HEK293 (cell line): ENCODE results near the gene COL12A1.

Source experiments
- CTCF ChIA-PET: fragments of 350-600 bp; formaldehyde crosslinking; extraction: SDS; loops from one replicate; lab custom pipeline; 2021; ENCODE audit warnings: antibody characterized with exemption; lab: Yijun Ruan, JAX
- POLR2A ChIA-PET: fragments of 300-600 bp; formaldehyde crosslinking; extraction: SDS; loops from one replicate; lab custom pipeline; 2020; ENCODE audit warnings: antibody characterized with exemption, inconsistent platforms; lab: Yijun Ruan, JAX
- H3K27ac ChIP-seq: fragments of 200-500 bp; sonication (Bioruptor generic); 2 replicates; pipeline ENCODE4 v1.5.1; 2014; ENCODE audit warnings: low read depth, low read length, control low read depth, inconsistent platforms; ENCODE audit errors: extremely low read depth
- H3K36me3 ChIP-seq, 2 experiments: fragments of 200-500 bp in 1 of 2; sonication (Bioruptor generic) in 1 of 2; 1 replicate in 1 of 2; 2 replicates in 1 of 2; pipeline ENCODE4 v1.5.1; 2014 to 2017; ENCODE audit warnings: inconsistent platforms in 2 of 2, low read length in 2 of 2; ENCODE audit not compliant: control insufficient read depth in 2 of 2, insufficient read depth in 1 of 2
- H3K4me1 ChIP-seq: fragments of 200-500 bp; sonication (Bioruptor generic); 2 replicates; pipeline ENCODE4 v1.5.1; 2014; ENCODE audit warnings: mild to moderate bottlenecking, low read length, inconsistent platforms; ENCODE audit not compliant: control insufficient read depth, insufficient read depth
- H3K4me3 ChIP-seq: 2 replicates; pipeline ENCODE4 v1.5.1; 2011; ENCODE audit warnings: low read depth, mild to moderate bottlenecking, control low read depth, low read length, moderate library complexity
- H3K9me3 ChIP-seq: fragments of 200-500 bp; sonication (Bioruptor generic); 2 replicates; pipeline ENCODE4 v1.5.1; 2014; ENCODE audit warnings: low read depth, low read length, inconsistent platforms; ENCODE audit not compliant: control insufficient read depth, insufficient read depth
- GLIS1 ChIP-seq: fragments of 450-650 bp; formaldehyde crosslinking; IDR thresholded peaks from 2 replicates; pipeline ENCODE4 v1.5.1; 2016; ENCODE audit warnings: missing biosample characterization, missing genetic modification characterization
- HOXC10 ChIP-seq: sonication (generic); formaldehyde crosslinking; IDR thresholded peaks from 2 replicates; pipeline ENCODE4 v1.8.1; 2023; ENCODE audit warnings: mild to moderate bottlenecking, missing genetic modification reagents
- KLF8 ChIP-seq: fragments of 450-650 bp; formaldehyde crosslinking; IDR thresholded peaks from 2 replicates; pipeline ENCODE4 v1.5.1; 2016; ENCODE audit warnings: missing biosample characterization, missing genetic modification characterization
- KLF9 ChIP-seq: fragments of 450-650 bp; formaldehyde crosslinking; IDR thresholded peaks from 2 replicates; pipeline ENCODE4 v1.5.1; 2016; ENCODE audit warnings: missing biosample characterization, missing genetic modification characterization, low read depth
- SCRT2 ChIP-seq: fragments of 450-650 bp; formaldehyde crosslinking; IDR thresholded peaks from 2 replicates; pipeline ENCODE4 v1.5.1; 2016; ENCODE audit warnings: missing biosample characterization, missing genetic modification characterization
- SETDB1 ChIP-seq: IDR thresholded peaks from one replicate; pipeline ENCODE4 v1.6.1; 2017; ENCODE audit warnings: mild to moderate bottlenecking, low read length, moderate library complexity, mixed read lengths; ENCODE audit not compliant: insufficient read length
- ZBTB17 ChIP-seq: fragments of 450-650 bp; formaldehyde crosslinking; IDR thresholded peaks from 2 replicates; pipeline ENCODE4 v1.5.1; 2016; ENCODE audit warnings: missing biosample characterization, missing genetic modification characterization
- ZBTB49 ChIP-seq: fragments of 450-650 bp; formaldehyde crosslinking; IDR thresholded peaks from 2 replicates; pipeline ENCODE4 v1.5.1; 2016; ENCODE audit warnings: missing biosample characterization, missing genetic modification characterization, low read depth
- ZEB2 ChIP-seq: fragments of 450-650 bp; formaldehyde crosslinking; IDR thresholded peaks from 2 replicates; pipeline ENCODE4 v1.5.1; 2016; ENCODE audit warnings: missing biosample characterization, missing genetic modification characterization
- ZNF10 ChIP-seq: fragments of 450-650 bp; formaldehyde crosslinking; IDR thresholded peaks from 2 replicates; pipeline ENCODE4 v1.5.1; 2017; ENCODE audit warnings: missing biosample characterization, missing genetic modification characterization
- ZNF133 ChIP-seq: fragments of 450-650 bp; formaldehyde crosslinking; IDR thresholded peaks from 2 replicates; pipeline ENCODE4 v1.5.1; 2016; ENCODE audit warnings: missing biosample characterization, missing genetic modification characterization
- ZNF157 ChIP-seq: fragments of 450-650 bp; formaldehyde crosslinking; IDR thresholded peaks from 2 replicates; pipeline ENCODE4 v1.5.1; 2016; ENCODE audit warnings: missing biosample characterization, missing genetic modification characterization
- ZNF2 ChIP-seq: fragments of 450-650 bp; formaldehyde crosslinking; IDR thresholded peaks from 2 replicates; pipeline ENCODE4 v1.5.1; 2016; ENCODE audit warnings: missing biosample characterization, missing genetic modification characterization
- ZNF23 ChIP-seq: fragments of 450-650 bp; formaldehyde crosslinking; IDR thresholded peaks from 2 replicates; pipeline ENCODE4 v1.5.1; 2016; ENCODE audit warnings: missing biosample characterization, missing genetic modification characterization, borderline replicate concordance
- ZNF266 ChIP-seq: fragments of 450-650 bp; formaldehyde crosslinking; IDR thresholded peaks from 2 replicates; pipeline ENCODE4 v1.5.1; 2016; ENCODE audit warnings: missing biosample characterization, missing genetic modification characterization, low read depth
- ZNF335 ChIP-seq: fragments of 450-650 bp; formaldehyde crosslinking; conservative IDR thresholded peaks from 2 replicates; pipeline ENCODE4 v1.5.1; 2016; ENCODE audit warnings: missing biosample characterization, missing genetic modification characterization
- ZNF362 ChIP-seq: fragments of 450-650 bp; formaldehyde crosslinking; IDR thresholded peaks from 2 replicates; pipeline ENCODE4 v1.5.1; 2016; ENCODE audit warnings: missing biosample characterization, missing genetic modification characterization
- ZNF426 ChIP-seq: fragments of 450-650 bp; formaldehyde crosslinking; IDR thresholded peaks from 2 replicates; pipeline ENCODE4 v1.5.1; 2017; ENCODE audit warnings: missing biosample characterization, missing genetic modification characterization, mild to moderate bottlenecking, inconsistent platforms, moderate library complexity
- ZNF558 ChIP-seq: fragments of 450-650 bp; formaldehyde crosslinking; IDR thresholded peaks from 2 replicates; pipeline ENCODE4 v1.5.1; 2016; ENCODE audit warnings: missing biosample characterization, missing genetic modification characterization
- ZNF629 ChIP-seq: fragments of 450-650 bp; formaldehyde crosslinking; IDR thresholded peaks from 2 replicates; pipeline ENCODE4 v1.5.1; 2017; ENCODE audit warnings: missing biosample characterization, missing genetic modification characterization
- ZNF654 ChIP-seq: fragments of 450-650 bp; formaldehyde crosslinking; IDR thresholded peaks from 2 replicates; pipeline ENCODE4 v1.5.1; 2016; ENCODE audit warnings: low read depth, missing biosample characterization, missing genetic modification characterization
- ZNF660 ChIP-seq: fragments of 450-650 bp; IDR thresholded peaks from 2 replicates; pipeline ENCODE4 v1.5.1; 2018; ENCODE audit warnings: missing biosample characterization, mild to moderate bottlenecking, missing genetic modification characterization
- ZNF704 ChIP-seq: fragments of 450-650 bp; formaldehyde crosslinking; IDR thresholded peaks from 2 replicates; pipeline ENCODE4 v1.5.1; 2016; ENCODE audit warnings: missing biosample characterization, missing genetic modification characterization
- ZNF791 ChIP-seq: fragments of 450-650 bp; formaldehyde crosslinking; IDR thresholded peaks from 2 replicates; pipeline ENCODE4 v1.5.1; 2016; ENCODE audit warnings: missing biosample characterization, missing genetic modification characterization
- ZSCAN16 ChIP-seq: fragments of 450-650 bp; formaldehyde crosslinking; IDR thresholded peaks from 2 replicates; pipeline ENCODE4 v1.5.1; 2016; ENCODE audit warnings: missing biosample characterization, missing genetic modification characterization
- ZXDB ChIP-seq: fragments of 450-650 bp; formaldehyde crosslinking; IDR thresholded peaks from 2 replicates; pipeline ENCODE4 v1.5.1; 2016; ENCODE audit warnings: missing biosample characterization, missing genetic modification characterization

Gene COL12A1

GRCh38 chr6:75213112-75213511 is 7.3 kb upstream of the COL12A1 start (continued):
- no peak for TF ChIP-seq ZNF791 (tag by site-specific recombination)
- TF ChIP-seq, all 188 proteins: peak for 0

- peak; percentile 29; the same call in 1 of the 2 replicates for TF ChIP-seq ZNF558
- no peak for TF ChIP-seq ZNF133 (tag by site-specific recombination)
- Histone ChIP-seq H3K36me3 (no peaks in the 10 kb centered on the region), H3K9me3 (no peaks in the 10 kb centered on the region), H3K27ac (no peak overlapping the region), H3K4me1 (peaks cover 5% of the 10 kb centered on the region; the same call in 1 of the 2 replicates), H3K4me3 (no peak overlapping the region)
- POLR2A ChIA-PET: no interaction called here
- CTCF ChIA-PET: interaction anchor here (0.6 to 5.4 kb wide), 54 partner anchors 9 to 1688 kb away, joined by 3 to 106 read pairs (median 4); no protein-coding TSS in a partner anchor
Observed at GRCh38 chr6:75211920-75212590, 6.2 kb upstream of the COL12A1 start.

- no peak overlapping the region for H3K27ac ChIP-seq
- ChIA-PET CTCF (interaction anchor here (0.6 to 5.4 kb wide), 87 partner anchors 7 to 1687 kb away, joined by 3 to 106 read pairs (median 4); partner anchors contain the start of gene TMEM30A), POLR2A (no interaction called here)
- no peaks in the 10 kb centered on the region for H3K36me3 ChIP-seq
- no peaks in the 10 kb centered on the region for H3K9me3 ChIP-seq
- H3K4me1 ChIP-seq: peaks cover 5% of the 10 kb centered on the region; the same call in 1 of the 2 replicates
- no peak overlapping the region for H3K4me3 ChIP-seq
- TF ChIP-seq ZEB2: no peak; the same call in 1 of the 2 replicates
- TF ChIP-seq ZNF362 (tag by site-specific recombination): peak; percentile 76
- TF ChIP-seq KLF8 (tag by site-specific recombination): peak; percentile 35; the same call in 1 of the 2 replicates
- TF ChIP-seq ZBTB49: no peak
- TF ChIP-seq ZNF266 (tag by site-specific recombination): no peak
- no peak for TF ChIP-seq ZNF157 (tag by site-specific recombination)
- TF ChIP-seq ZNF335: 0 out of 2 replicates have a peak, but pooled peaks have one; percentile 19
- no peak for TF ChIP-seq SETDB1
- TF ChIP-seq KLF9 (tag by site-specific recombination): no peak
- TF ChIP-seq ZNF426 (tag by site-specific recombination): no peak
- 0 out of 2 replicates have a peak, but pooled peaks have one; percentile 15 for TF ChIP-seq ZNF629 (tag by site-specific recombination)
- 0 out of 2 replicates have a peak, but pooled peaks have one; percentile 37 for TF ChIP-seq ZNF2 (tag by site-specific recombination)
- TF ChIP-seq GLIS1 (tag by site-specific recombination): 0 out of 2 replicates have a peak, but pooled peaks have one; percentile 13
- TF ChIP-seq ZNF660 (tag by site-specific recombination): peak; percentile 14; the same call in 1 of the 2 replicates
- TF ChIP-seq ZNF654 (tag by site-specific recombination): peak; percentile 72
- no peak for TF ChIP-seq ZNF704 (tag by site-specific recombination)
- peak; percentile 48 for TF ChIP-seq SCRT2 (tag by site-specific recombination)
- TF ChIP-seq ZNF23 (tag by site-specific recombination): no peak
- TF ChIP-seq ZBTB17 (tag by site-specific recombination): peak; percentile 86
- TF ChIP-seq ZNF10 (tag by site-specific recombination): no peak
- no peak for TF ChIP-seq HOXC10 (CRISPR knock-in tag)
- no peak for TF ChIP-seq ZXDB (tag by site-specific recombination)
- TF ChIP-seq ZSCAN16 (tag by site-specific recombination): no peak
Observed at GRCh38 chr6:75210885-75211739, 5.3 kb upstream of the COL12A1 start.
